ENCODE data around the gene IGFBP7.
A peak's percentile ranks its signal among the peaks of the same experiment; 100 is the strongest.

Gene IGFBP7

DNA sequence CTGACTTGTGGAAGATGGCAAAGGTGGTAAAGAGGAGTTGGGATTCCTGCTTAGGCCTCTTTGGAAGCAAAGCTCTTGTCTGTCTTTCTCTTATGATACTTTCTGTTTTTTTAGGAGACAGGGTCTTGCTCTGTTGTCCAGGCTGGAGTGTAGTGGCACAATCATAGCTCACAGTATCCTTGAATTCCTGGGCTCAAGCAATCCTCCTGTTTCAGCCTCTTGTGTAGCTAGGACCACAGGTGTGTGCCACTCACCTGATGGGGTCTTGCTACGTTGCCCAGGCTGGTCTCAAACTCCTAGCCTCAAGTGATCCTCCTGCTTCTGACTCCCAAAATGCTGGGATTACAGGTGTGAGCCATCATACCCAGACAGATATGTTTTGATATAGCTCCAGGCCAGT is 19.3 kb upstream of the IGFBP7 start:
- no peak for DNase-seq

DNA sequence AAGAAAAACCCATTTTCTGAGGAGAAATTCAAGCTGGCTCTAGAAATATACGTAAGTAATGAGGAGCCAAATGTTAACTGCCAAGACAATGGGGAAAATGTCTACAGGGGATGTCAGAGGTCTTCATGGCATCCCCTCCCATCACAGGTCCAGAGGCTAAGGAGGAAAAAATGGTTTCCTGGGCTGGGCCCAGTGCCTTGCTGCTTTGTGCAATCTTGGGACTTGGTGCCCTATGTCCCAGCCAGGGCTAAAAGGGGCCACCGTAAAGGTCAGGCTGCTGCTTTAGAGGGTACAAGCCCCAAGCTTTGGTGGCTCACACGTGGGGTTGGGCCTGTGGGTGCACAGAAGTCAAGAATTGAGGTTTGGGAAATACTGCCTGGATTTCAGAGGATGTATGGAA is 17.2 kb upstream of the IGFBP7 start:
- no peak for DNase-seq

DNA sequence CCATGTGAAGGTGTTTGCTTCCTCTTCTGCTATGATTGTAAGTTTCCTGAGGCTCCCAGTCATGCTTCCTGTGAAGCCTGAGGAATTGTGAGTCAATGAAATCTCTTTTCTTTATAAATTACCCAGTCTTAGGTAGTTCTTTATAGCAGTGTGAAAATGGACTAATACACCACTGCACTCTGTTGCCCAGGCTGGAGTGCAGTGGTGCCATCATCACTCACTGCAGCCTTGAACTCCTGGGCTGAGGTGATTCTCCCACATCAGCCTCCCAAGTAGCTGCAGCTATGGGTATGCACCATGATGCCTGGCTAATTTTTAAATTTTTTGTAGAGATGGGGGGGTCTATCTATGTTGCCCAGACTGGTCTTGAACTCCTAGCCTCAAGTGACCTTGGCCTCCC is 15.8 kb upstream of the IGFBP7 start:
- no peak for DNase-seq

DNA sequence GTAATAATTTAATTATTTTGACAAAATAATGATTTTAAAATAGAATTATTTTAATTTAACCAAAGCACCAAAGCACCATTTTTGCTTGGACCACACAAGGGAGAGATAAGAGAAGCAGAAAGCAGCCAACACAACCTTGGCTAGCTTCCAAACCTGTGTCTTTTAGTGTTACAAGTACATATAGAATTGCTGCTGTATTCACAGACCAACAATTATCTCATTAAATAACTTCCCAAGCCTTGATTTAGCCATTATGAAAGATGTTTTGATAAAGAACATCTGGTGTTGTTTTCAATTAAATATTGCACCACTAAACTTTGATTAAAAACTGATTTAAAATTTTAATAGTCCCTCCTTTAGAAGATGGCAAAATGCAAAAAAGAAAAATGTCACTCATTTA is 14.0 kb upstream of the IGFBP7 start:
- DNase-seq, result no peak

DNA sequence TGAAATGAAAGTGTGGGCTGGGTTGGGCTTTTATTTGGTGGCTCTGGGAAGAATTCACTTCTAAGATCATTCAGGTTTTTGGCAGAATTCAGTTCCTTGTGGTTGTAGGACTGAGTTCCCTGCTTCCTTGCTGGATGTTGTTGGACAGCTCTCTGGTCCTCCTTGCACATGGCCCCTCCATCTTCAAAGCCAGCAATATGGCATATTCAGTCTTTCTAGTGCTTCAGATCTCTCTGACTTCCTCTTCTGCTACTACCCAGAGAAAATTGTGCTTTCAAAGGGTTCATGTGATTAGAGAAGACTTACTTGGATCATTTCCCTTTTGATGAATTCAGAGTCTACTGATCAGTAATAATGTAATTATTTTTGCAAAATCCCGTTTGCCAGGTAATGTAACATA is 12.8 kb upstream of the IGFBP7 start:
- no peak for DNase-seq

DNA sequence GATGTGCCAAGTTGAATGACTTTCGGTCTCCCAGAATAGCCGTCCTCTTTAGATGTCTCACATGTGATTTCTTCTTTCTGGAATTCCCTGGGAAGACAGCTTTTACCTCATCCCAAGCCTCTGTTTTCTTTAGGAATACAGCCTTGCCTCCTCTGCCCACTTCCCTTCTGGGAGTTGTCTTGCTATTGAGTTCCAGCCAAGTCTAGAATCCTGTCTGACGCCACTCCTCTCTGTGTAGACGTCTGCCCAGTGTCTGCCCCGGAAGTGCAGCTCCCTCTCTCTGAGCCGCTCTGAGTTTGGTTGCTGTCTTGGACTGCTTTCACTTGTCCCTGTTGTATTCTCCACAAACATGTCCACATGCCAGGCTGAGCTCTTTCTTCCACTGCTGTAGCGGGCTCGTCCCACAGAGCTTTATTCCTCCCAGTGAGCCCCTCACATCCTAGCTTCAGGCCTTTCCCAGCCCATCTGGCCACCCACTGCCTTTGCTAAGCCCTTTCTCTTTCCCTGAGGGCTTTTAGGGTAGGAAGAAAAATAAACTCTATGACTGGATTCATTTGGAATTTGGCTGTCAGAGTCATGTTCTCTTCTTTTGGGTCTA is 9.0 kb upstream of the IGFBP7 start:
- peak in 1 of 2 donors; percentile 32 for DNase-seq

DNA sequence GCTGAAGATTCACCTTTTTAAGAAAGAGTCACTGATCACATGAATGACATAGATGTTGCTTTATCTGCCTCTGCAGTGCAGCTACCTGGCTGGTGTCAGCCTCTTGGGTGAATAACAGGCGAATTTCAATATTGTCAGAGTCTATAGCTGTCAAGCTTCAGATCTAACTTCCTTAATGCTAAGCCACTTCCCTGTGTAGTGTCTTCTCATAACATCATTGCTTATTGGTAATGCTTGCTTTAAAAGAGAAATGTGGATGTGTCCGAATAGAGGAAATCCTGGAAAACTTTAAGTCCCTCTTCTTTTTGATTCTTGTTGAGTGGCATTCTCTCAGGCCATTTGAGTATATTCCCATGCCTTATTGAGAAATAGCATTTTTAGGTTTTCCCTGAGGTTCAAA is 7.3 kb upstream of the IGFBP7 start:
- no peak for DNase-seq

DNA sequence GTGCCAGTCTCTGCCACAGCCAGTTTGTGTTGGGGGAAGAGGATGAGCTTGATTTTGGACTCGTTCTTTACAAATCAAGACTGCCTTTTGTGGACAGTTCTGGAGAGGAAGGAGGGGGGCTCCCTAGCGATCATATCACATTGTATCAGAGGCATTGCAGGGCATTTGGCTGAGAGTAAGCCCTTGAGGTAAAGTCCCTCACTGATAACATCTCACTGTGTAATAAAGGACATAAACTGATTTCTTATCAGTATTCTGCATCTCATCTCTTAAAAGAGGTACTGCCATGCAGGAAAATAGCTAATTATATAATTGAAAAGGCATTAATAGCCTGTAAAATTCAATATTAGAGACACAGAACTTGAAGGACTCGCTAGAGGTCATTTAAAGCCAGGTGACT is 6.1 kb upstream of the IGFBP7 start:
- no peak for DNase-seq

DNA sequence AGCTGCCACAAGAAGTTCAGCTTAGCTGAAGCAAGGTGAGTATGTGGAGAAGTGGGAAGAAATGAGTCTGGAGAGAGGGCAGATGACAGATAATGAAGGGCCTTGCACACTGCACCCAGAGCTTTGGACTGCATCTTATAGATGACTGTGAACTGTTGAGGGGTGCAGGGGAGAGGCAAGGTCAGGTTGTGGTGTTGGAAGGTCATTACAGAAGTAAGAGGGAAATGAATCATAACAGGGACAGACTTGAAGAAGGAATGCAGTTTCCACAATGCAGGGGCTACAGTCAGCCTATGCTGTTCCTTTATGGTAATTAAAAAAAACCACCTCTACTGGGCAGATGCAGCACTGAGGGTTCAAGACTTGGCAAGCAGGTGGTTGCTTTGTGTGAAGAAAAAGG is 4.8 kb upstream of the IGFBP7 start:
- DNase-seq, result no peak

DNA sequence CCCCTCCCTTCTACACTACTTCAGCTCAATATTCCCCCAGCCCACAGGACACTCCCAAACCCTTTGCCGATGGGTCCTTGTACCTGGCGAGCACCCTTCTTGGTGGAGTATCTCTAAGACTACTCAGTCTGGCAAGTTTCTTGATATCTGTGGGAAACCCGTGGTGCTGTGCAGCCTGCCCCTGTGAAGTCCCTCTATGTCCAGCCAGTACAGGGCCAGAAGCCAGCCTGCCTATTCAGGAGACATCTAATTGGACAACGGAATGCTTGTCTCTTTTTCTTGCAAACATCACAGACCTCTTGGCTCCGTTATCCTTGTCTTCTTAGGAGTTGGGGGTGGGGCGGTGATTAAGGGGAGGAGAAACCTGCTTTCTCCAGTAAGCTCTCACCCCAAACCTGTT is 3.7 kb upstream of the IGFBP7 start:
- peak in 1 of 2 donors; percentile 12 for DNase-seq

DNA sequence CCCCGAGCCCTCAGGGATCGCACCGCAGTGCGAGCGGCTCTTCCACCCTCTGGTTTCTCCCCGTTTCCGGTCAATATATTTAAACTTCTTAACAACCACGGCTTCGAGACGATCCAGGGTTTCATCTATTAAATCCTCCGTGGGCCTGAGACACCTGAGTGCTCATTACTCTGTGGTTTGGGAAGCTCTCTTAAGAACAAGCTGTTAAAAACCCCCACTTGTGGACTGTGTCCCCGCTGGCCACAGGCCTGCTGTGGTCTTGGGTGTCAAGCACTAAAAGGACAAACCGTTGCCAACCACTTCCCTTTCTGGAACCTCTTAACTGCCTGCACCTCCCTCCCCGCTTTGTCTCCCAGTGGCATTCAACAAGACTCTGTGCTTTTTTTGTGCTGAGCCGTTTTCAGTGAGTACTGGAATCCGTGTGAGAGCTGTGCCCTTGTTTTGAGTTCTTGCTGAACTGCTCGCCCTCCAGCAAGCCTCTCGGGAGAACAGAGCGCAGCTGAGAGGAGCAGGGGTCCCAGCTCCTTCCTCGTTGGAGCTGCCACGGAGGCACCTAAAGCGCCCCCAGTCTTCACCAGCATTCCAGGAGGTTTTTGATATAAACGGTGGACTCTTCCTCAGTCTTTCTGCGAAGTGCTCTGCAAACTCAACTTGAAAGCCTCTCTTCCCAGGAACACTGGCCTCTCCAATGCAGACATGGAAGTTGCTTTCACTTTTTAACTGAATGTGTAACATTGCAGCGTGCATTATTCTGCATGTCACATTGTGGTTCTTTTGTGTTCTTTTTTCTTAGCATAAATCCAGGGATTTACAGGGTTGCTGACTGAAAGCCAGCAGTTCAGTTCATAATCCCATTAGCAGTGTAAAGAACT is 691 bp upstream of the IGFBP7 start:
- peak; percentile 40 to 41 for DNase-seq

DNA sequence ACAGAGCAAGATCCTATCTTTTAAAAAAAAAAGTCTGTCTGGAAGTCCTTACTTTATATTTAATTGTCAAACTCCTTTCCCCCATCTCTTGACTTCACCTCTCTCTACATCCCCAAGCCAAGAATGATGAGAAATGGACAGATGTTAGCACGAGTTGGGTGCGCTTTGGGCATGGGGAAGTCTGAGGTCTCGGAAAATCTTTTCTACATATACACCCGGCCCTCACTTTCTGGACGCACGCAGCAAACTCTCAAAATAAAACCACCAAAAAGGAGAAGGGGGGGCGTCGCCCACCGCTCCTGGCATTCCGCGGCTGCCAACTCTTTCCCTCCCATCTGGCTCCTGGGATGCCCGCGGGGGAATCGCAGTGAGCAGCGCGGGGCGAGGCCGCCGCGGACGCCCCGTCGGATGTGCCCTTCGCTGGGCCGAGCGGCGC is 756 bp downstream of the IGFBP7 start:
- no peak for DNase-seq

DNA sequence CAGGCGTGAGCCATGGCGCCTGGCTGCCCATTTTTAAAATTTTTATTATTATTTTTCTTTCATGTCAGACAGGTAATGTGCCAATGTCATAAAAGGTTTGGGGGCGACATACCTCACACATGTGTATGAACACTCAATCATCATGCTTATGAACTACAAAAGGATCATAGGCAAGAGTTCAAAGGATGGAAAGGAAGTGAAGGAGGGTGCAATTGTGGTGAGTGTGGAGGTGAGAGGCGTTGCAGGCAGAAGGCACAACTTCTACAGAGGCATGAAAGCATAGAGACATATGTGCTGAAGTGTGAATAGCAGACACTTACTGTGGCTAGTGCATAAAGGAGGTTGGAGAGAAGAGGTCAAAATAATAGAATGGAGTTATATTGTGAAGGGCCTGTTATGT is 4.0 kb downstream of the IGFBP7 start:
- DNase-seq, result no peak

DNA sequence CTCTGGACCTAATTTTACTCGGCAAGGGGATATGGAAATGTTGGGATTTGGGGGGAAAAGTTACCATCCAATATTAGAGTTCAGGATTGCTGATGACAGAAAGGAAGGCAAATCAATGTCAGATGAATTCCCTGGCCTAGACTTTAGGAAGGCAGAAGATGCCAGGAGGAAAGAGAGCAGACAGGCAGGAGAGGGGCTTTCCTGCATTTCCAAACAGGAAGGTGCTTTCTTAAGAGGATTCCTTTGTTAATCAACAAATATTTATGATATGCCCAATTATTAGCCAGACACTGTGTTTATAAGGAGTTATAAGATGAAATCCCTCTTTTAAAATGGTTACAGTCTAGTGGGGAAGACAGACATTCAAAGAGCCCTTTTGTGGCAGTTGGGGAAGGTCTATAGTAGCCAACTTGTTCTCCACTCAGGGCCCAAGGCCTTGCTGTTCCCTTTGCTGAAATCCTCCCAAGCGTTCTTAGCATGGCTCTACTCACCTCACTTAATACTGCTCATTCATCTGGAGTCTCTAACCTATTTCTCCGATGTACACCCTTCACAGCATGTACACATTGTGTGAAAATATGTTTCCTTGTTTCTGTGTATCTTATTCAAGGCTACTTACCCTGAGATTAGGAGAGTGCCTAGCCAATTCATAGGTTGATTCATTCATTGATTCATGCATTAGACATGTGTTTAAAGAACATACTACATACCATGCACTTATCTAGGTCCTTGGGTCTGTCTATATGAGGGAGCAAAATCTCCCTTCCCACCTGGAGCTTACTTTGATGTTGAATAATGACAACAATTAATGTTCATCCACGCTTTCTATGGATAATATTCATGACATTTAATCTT is 5.3 kb downstream of the IGFBP7 start:
- DNase-seq, result no peak

DNA sequence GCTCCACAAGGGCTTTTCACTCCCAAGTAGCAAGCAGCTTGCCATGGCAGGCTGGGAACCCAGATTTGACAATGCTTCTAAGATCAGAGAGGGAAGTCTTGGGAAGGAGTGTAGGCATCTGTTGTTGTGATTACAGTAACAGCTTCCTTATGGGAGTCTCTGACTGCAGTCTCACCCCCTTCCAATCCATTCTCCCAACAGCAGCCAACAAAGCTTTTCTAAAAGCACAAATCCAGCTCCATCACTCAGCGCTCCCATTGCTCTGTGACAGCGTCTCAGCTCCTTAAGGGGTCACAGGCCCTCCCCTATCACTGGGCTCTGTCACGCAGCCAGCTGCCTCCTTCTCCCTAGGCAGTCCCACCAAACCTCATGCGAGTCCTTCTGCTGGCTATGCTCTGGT is 7.1 kb downstream of the IGFBP7 start:
- DNase-seq, result no peak

DNA sequence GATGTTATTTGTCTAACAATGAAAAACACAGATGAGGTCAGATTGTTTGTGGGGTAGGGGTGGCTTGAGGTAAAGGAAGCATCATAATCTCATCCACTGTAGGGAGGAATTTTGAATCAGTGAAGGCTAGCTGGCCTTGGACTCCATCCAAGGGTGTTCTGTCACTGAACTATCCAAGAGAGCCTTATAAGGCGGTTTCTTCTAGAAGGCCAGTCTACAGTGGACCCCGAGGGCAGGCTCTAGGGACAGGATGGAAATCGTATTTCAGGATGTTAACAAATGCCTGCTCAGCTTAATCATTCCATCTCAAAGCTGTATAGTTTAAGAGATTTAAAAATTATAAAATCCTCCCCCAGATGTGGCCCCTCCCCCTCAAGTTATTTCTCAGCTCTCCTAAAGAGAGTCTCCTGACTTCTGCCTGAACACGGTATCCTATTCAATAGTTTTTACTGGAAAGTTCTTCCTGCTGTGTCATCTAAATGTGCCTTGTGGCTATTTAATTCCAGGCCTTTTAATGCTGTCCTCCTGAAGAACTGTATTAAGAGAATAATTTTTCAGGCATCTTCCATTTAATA is 8.0 kb downstream of the IGFBP7 start:
- DNase-seq, result no peak

DNA sequence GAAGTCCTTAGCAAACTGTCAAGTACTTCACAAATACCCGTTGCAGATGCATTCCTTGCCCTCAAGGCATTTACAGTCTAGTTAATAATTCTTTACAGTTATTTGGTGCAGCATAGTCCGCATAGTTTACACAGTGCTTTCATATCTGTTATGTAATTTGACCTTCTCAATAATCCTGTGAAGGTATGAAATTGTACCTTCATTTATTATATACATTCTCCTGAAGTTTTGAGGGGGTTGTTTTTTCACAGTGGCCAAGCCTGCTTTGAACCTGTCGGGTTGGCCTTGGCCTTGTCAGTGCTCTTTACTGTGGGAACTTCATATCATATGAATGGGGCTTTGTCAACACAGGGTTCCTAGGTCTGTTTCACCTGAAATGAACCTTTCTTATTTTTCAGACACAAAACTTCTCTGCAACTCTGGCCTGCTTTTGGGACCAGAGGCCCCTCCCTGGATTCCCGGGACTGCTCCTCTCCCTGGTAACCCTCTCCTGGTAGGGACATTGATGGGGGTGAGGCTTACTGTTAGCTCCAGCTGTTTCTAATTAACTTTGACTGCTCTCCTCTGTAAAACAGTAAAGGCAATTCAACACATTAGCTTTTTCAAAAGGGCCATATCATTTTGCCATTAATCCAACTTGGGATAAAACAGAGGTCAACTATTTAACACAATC is 9.1 kb downstream of the IGFBP7 start:
- no peak for DNase-seq

DNA sequence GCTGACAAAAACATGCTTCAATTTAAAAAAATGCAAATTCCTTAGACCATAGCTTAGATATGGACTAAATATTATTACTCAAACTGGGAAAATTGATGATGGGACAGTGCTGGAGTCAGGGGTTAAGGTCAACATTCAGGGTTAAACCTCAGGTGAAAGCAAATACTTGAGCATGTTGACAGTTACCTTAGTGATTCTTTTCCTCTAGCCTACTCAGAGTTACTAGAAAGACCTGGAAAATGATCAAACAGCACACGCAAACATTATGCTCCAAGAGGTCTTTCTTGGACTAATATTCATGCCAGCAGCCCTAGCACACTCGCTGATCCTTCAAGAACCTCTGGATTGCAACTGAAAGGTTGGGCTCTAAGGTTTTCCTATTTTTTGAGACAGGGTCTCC is 10.8 kb downstream of the IGFBP7 start:
- DNase-seq, result no peak

DNA sequence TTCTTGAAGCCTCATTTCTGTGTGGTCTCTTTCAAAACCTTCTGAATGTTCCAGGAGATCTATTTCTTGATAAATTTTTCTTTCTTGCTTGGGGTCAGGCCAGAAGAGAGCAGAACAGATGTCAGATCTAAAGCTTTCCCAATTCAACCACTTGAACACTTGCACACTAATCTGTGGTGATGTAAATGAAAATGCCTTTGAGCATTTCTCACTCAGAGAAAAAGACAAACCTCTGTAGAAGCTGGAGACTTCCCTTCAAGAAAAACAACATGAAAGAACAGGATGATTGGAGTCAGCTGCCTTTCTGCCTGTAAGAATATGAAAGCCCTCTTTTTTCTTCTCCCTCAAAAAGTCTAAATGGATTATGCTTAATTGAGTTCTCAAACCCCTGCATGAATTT is 11.2 kb downstream of the IGFBP7 start:
- no peak for DNase-seq

DNA sequence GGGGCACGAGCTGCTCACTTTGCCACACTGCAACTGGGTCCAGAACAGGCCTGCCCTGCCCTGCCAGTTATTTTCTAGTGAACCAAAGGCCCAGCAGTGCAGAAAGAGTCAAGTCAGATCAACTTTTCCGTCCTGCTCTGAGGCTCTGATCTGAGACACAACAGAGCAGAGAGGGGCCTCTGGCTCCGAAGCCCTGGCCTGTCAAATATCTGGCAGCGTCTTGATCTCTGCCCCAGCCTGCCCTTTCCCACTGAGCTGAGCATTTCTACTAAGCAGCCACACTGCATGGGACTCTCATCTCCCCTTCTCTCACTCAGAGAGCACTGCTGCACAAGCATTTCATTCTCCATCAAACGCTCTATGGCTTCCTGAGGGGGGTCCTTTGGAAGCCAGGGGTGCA is 11.8 kb downstream of the IGFBP7 start:
- DNase-seq, result no peak

DNA sequence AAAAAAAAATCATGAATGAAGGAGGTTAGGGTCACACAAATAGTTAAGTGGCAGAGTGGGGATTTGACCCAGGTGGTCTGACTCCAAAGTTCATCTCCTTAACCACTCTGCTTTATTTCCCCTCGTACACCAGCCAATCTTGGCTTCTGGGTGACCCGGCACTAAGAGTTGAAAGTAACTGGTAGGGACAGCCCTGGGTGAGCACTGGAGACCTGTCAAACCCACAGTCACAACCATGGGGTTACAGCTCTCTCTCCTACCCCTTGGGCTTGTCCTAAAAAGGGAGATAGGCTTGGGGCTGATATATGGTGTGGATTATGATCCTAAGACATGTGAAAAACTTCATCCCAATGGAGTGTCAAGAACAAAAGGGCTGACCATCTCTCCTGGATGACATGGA is 12.5 kb downstream of the IGFBP7 start:
- DNase-seq, result no peak

DNA sequence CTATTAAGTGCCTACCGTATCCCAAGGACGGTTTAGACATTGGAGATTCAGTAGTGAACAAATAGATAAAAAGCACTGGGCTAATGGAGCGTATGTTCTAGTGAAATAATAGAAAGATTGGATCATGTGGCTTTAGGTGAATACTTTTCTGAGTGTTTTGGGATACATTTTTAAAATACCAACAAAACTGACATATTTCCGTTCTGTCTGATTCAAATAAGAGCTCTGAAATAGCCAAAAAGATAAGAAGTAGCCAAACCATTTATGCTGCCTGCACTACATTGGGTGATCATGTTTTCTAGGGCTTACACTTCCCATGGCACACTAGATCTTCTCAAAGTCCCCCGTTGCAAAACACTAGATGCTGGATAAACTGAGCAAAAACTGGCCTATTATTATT is 14.2 kb downstream of the IGFBP7 start:
- no peak for DNase-seq

DNA sequence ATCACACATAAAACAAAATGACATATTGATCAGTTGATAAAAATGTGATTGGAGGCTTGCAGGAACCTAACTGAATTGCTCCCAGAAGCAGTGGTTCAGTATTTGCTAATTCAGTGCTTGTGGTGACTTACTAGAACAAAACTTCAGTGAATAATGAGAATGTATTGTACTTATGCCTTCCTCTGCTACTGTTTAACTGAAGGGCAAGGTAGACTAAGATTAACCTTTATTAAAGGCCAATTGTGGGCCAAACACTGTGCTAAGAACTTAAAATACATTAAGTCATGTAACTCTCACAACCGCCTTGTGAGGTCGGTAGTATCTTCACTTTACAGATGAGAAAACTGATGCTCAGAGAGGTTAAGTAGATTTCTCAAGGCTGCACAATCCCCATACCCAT is 14.9 kb downstream of the IGFBP7 start:
- DNase-seq, result no peak
